Ishikawa (cell line): Measurements from ENCODE around the gene MAPK12.

Experiments used
- CEBPB ChIP-seq: IDR thresholded peaks from 2 replicates; pipeline ENCODE4 v1.6.1; 2012
- CREB1 ChIP-seq: IDR thresholded peaks from 2 replicates; pipeline ENCODE4 v1.6.1; 2012; ENCODE audit warnings: low read depth
- EGR1 ChIP-seq: IDR thresholded peaks from 2 replicates; pipeline ENCODE4 v1.6.1; 2012
- EP300 ChIP-seq: IDR thresholded peaks from 2 replicates; pipeline ENCODE4 v1.6.1; 2012; ENCODE audit warnings: borderline replicate concordance
- FOXM1 ChIP-seq: IDR thresholded peaks from 2 replicates; pipeline ENCODE4 v1.6.1; 2012; ENCODE audit warnings: low read depth, borderline replicate concordance
- NFIC ChIP-seq: IDR thresholded peaks from 2 replicates; pipeline ENCODE4 v1.6.1; 2012
- TAF1 ChIP-seq: IDR thresholded peaks from 2 replicates; pipeline ENCODE4 v1.6.1; 2012; ENCODE audit warnings: low read depth, mild to moderate bottlenecking
- TCF12 ChIP-seq: IDR thresholded peaks from 2 replicates; pipeline ENCODE4 v1.6.1; 2012; ENCODE audit warnings: low read depth

DNA sequence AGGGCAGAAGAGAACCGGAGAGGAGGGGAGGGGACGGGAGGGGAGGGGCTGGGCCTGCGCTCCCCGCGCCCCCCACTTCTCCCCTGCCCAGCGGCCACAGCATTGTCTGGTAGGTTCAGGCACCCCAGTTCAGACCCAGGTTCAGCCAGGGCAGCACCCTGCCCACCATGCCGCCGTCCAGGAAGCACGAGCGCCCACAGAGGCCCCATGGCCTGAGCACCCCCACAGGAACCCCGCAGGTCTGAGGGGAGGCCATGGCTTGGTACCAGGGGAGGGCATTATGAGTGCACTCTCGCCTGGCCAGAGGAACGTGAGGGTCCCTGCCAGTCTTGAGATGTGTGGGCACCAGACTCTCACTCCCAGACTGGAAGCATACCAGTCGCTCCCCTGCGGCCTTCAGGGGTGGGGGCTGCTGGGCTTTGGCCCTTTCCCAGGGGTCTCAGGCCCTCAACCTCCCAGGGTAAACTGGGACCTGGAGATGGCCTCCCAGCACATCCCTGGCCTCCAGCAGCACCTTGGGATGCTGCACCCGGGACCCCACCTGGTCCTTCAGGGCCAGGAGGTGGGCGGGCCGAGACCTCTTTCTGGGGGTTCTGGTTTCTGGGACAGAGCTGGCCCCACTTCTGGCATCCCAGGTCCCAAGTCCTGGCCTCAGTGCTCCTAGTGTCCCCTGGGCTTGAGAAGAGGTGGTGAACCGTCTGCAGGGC, 46.6 kb upstream of the MAPK12 start:
- TF ChIP-seq EP300 (no peak), CREB1 (no peak), NFIC (no peak), TAF1 (no peak), EGR1 (no peak), FOXM1 (no peak), TCF12 (no peak), CEBPB (no peak)
